Fibroblast of skin of scalp (primary cell): ENCODE measurements around the gene HKDC1.
"Not testable (repeated sequence)": the region's sequence is repeated elsewhere in the genome, so short reads cannot be mapped to it uniquely, and the experiment has no call there.

Experiments used
- DNase-seq: peaks from one replicate; pipeline ENCODE4 v3.0.0-alpha.2; 2013

The HKDC1 gene

DNA sequence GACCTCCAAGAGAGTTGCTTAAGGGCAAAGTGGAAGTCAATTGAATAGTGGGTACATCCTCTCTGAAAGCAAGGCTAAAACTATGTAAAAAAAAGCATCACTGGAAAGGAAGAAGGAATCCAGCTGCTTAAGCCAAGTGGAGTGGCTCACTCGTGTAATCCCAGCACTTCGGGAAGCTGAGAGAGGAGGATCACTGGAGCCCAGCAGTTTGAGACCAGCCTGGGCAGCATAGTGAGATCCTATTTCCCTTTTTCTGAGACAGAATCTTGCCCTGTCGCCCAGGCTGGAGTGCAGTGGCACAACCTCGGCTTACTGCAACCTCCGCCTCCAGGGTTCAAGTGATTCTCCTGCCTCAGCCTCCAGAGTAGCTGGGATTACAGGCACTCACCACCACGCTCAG is 64.3 kb downstream of the HKDC1 start:
- not testable (repeated sequence) for DNase-seq

DNA sequence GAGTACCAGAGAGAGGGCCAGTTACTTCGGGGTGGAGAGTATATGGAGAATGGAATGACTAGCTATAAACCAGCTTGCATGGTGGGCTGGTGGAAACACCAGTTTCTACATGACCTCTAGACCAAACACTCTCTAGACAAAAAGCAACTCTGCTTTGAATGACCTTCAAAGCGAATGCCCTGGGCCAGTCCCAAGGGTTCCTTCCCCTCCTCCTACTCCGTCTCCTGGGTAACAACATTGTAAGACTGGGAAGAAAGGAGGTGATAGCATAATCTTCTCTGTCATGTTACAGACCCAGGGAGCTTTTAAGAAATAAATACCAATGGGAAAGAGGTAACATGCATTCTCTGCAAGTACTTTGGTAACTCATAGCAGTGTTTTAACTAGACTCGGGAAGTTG is 65.6 kb downstream of the HKDC1 start:
- DNase-seq, result no peak

DNA sequence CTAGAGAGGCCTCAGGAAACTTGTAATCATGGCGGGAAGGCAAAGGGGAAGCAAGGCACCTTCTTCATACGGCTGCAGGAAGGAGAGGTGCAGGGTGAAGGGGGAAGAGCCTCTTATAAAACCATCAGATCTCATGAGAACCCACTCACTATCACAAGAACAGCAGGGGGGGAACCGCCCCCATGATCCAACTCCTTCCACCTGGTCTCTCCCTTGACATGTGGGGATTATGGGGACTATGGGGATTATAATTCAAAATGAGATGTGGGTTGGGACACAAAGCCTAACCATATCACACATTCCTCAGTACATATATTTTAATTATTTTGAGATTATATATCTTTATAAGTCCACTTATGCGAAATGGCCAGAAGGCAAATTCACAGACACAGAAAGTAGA is 67.0 kb downstream of the HKDC1 start:
- DNase-seq, result no peak

DNA sequence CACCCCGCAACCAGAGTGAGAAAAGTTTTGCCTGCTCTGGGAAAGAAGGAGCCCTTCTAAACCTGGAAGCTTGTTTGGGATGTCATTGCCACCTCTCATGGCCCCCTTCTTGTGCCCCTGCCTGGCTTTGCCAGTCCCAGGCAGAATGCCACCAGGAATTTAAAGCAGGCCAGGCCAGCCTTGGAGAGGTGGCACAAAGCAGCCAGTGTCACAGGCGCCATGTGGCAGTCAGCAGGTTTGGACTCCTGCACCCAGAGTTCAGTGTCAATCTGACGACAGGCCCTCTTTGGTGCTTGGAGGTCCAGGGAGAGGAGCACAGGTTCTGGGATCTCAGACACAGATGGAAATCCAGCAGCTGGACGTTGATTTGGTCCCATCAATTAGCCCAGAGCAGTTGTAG is 70.9 kb downstream of the HKDC1 start:
- no peak for DNase-seq

DNA sequence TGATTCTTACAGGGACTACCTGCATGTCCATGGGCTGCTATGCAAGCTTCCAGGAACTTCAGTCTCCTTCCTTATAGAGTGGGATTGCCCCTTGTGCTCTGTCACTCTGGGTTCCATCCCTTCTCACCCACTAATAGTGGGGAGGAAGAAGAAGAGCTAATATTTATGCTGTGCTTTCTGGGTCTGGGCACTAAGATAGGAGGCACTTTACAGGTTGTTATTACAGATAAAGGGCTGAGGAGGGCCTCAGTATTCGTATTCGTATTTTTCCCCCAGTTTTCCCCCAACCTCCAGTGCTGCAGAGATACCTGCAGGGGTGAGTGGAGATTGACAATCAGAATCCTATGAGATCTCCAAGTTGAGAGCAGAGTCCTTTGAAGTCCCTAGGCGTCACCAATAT is 72.3 kb downstream of the HKDC1 start:
- no peak for DNase-seq

DNA sequence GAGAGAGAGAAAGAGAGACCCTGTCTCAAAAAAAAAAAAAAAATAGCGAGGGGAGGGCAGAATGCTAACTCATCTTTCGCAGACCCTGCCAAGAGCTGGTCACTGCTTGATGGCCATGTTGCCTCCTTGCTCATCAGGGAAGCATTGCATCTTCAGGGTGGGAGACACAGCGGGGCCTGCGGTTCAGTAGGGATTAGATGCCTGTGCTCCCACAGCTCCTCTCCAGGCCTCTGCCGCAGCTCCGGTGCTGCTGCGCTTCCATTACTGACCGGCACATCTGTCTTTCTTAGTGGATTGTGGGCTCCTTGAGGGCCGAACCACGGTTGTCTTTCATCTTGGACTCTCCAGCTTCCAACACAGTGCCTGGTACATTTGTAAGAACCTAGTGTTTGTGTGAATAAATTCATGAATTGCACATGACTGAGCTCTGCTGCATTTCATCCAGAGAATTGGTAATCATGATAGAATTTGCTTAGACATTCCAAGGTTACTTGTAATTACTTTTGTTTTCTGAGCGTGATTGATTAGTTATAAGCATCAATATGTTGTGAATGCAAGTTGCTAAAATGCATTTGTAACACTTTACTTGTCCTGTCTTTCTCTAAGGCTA is 75.0 kb downstream of the HKDC1 start:
- no peak for DNase-seq

DNA sequence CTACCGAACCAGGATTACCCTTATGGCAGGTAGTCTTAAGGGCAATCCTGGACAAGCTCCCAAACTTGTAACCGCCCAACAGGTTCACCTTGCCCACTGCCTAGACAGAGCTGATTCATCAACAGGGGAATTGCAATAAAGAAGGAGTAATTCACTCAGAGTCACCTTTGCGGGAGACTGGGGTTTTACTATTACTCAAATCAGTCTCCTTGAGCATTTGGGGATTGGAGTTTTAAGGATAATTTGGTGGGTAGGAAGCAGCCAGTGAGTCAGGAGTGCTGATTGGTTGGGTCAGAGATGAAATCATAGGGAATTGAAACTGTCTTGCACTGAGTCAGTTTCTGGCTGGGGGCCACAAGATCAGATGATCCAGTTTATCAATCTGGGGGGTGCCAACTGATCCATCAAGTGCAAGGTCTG is 83.5 kb downstream of the HKDC1 start:
- DNase-seq, result peak; percentile 9

DNA sequence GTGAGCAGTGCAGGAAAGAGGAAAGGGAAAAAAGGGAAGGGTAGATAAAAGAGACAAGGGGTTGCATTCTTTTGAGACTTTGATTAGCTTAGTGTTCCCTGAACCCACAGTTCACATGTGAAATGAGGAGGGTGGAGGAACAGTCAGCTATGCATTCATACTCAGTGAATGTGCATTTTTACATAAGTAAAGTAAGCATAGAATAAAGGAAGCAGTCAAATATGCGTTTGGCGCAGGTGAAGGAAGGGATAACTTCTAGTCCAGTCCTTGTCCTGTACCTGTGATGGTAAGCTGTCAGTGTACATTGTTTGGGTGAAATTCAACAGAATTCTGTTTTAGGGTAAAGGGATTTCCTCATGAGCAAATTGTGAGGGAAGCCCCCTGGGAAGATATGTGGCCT is 86.3 kb downstream of the HKDC1 start:
- no peak for DNase-seq

DNA sequence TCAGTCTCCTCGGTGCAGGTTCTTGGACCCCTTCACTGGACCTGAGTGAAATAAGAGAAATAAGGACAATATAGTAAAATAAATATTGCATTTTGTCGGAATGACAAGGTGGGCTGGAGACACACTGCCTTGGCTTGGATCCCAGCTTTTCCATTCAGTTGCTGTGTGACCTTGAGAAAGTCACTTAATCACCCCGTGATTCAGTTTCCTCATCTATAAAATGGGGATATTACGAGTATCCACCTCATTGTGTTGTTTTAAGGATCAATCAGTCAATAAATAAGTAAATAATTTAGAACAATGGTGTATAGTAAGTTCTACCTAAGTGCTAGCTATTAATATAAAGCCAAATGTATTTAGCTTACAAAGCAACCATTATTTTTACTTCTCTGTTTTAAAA is 87.3 kb downstream of the HKDC1 start:
- no peak for DNase-seq

DNA sequence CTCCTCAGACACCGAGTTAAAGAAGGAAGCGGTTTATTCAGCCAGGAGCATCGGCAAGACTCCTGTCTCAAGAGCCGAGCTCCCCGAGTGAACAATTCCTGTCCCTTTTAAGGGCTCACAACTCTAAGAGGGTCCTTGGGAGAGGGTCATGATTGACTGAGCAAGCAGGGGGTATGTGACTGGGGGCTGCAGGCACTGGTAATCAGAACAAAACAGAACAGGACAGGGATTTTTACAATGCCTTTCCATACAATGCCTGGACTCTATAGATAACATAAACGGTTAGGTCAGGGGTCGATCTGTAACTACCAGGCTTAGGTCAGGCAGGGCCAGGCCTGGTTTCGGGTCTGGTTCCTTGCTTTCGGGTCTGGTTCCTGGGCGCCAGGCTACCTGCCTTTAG is 88.2 kb downstream of the HKDC1 start:
- DNase-seq, result not testable (repeated sequence)

DNA sequence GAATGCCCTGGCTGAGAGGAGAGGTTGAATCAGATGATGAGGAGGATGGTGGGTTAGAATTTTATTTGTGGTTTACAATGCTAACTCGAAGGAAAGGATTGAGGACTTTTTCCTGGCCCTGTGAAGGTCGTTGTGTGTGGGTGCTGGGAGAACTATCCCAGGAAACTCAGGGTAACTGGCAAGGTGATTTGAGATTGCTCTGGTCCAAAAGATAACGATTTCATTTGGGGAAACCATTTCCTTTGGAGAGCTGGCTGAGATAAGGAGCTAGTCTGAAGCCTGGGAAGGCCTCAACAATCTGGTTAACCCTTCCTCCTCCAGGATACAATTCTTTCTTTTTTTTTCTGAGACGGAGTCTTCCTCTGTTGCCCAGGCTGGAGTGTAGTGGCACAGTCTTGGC is 91.2 kb downstream of the HKDC1 start:
- DNase-seq, result no peak

DNA sequence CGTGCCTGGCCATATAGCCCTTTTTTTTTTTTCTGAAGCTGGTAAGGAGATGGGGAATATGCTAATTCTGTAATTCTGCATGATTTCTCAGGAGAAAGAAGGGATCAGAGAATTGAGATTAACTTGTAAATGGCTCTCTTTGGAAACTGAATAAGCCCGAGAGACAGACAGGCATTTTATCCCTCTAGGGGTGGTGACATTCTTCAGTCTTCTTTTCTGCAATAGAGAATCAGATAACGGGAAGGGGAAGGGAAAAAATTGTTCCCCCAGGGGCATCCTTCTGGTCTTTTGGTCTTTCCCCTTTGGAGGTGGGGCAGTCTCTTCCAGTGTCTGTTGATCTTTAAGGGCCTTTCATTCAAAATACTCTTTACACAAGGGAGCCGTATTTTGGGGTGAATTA is 92.4 kb downstream of the HKDC1 start:
- no peak for DNase-seq

DNA sequence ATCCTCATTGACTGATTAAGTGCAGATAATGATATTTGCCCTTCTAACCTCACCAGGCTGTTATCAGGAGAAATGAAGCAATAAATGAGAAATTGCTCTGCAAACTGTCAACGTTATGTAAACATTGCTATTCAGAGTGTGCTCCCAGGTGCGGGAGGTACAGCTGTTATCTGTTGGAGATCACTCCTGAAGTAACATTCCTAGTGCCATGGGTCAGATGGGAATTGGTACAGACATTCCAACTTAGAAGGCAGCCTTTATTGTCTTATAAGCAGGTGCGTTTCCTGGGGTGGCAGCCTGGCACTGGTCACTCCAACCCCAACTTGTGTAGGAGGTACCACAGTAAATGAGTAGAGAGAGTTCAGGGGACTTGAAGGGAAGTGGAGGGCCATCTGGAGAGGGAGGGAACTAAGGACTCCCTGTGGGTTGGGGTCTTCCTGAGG is 95.0 kb downstream of the HKDC1 start:
- no peak for DNase-seq

DNA sequence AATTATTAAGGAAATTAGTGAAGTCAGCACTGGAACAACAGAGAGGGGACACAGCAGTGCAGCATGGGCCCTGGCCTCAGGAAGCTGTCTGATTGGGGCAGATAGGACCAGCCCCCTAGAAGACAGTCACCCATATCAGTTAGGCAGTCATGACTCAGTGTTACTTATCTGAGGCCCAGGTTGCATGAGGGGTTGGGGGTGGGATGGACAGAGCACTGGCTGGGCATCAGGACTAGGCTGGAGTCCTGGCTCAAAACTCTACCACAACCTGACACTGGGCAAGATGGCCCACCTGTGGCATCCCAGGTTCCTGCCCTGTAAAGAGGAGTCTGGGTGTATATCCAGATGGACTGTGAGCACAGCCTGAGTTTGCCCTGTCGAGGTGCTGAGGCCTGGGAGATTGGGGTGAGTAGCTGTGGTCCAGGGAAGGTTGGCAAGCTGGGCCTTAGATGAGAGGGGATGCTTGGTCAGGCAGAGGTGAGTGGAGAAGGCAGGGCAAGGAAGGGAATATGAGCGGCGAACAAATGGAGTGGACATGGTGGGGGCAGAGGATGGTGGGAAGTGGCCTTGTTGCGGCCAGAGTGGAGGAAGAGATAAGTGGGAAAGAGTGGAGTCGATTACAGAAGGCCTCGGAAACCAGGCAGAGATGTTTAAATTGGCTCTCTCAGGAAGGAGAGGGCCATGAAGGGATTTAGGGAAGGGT is 95.6 kb downstream of the HKDC1 start:
- DNase-seq, result no peak

DNA sequence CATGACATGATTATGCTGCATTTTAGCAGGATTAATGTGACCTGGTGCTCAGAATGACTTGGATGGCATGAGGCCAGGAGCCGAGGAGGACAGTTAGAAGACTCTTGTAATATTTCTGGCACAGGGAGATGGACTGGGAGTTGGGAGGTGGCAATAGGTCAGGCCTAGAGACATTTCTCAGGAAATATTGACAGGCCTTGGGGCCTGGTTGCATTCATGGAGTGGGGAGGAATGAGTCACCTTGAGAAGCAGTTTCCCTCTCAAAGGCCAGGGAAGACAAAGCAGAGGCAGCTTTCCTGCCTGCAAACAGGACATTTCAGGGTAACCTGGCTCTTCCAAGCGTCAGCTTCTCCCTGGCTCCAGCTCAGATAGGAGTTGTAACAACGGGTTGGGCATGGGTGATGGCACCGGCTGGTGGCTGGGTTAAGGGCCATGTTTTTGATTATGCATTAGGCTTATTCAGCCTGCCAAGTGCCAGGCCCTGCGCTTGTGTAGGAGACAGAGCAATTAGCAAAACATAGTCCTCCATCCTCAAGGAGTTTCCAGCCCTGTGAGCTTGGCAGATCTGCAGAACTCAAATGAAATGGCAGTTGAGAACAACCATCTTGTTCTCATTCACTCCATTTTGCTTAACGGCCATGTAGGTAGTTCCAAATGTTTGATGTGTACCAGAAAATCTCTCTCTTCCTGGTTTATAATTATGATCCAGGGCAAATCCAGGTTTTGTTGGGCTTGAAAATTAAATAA is 96.4 kb downstream of the HKDC1 start:
- DNase-seq, result no peak
